ENCODE measurements around the gene CEP57.

DNA sequence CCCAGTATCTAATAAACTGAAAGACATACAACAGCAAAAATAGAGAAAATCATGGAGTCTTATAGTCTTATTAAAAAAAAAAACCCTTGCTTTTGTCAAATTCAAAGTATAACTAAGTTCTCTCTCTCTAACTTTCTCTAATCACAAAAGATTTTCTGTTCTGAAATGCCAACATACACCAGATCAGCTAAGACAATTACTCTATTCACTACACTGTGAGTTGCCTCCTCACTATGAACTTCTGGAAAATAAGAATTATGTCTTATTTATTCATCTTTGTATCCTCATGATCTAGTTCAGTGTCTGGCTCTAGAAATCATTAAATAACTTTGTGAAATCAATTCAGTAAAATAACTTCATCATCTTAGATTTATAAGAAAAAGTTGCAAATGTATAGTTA lies 13.4 kb upstream of the CEP57 start:
- TF ChIP-seq CTCF (conservative IDR thresholded peaks at IDR 0.05; ENCODE audit: low read depth, low read length), result no peak
- no peak for TF ChIP-seq EZH2 (IDR thresholded peaks at IDR 0.05; ENCODE audit: borderline replicate concordance, low read depth, low read length, poor library complexity, severe bottlenecking)

All from A673 (cell line).